H1 (cell line): ENCODE measurements around the gene WNT1. TPM values are rescaled to one million over a fixed set of nuclear protein-coding genes. Genes with fewer than 3 reads are reported as not detected.

Experiments used
- CTCF ChIA-PET: fragments of 300-600 bp; sonication (Branson Sonifier 250); formaldehyde crosslinking; loops from one replicate; lab custom pipeline; 2021; ENCODE audit not compliant: partially characterized antibody; lab: Charles Lee
- POLR2A ChIA-PET: fragments of 300-600 bp; sonication (Branson Sonifier 250); formaldehyde crosslinking; loops from one replicate; lab custom pipeline; 2021; ENCODE audit warnings: inconsistent platforms; ENCODE audit not compliant: partially characterized antibody; lab: Charles Lee
- DNase-seq, 2 experiments: peaks; one replicate each; pipeline versions ENCODE4 v3.0.0 to v3.0.0-alpha.2; 2010 to 2022; ENCODE audit warnings: low spot score in 2 of 2, low read depth in 1 of 2, mixed read lengths in 1 of 2
- FAIRE-seq: peaks from 2 replicates; lab custom pipeline; 2011; peaks lifted over from hg19 to GRCh38; lab: Jason Lieb, UNC
- H2AFZ ChIP-seq: 2 replicates; pipeline ENCODE4 v1.8.1; 2012; ENCODE audit warnings: low read length, inconsistent platforms
- H2AK5ac ChIP-seq: 2 replicates; pipeline ENCODE4 v1.6.1; 2013; ENCODE audit warnings: low read depth, low read length
- H2BK120ac ChIP-seq: replicated peaks from 2 replicates; pipeline ENCODE3; 2013; ENCODE audit warnings: low read depth, low read length, inconsistent platforms
- H2BK12ac ChIP-seq: 2 replicates; pipeline ENCODE4 v1.6.1; 2013; ENCODE audit warnings: low read depth, low read length
- H2BK15ac ChIP-seq: 2 replicates; pipeline ENCODE4 v1.6.1; 2013; ENCODE audit warnings: low read length
- H2BK20ac ChIP-seq: 2 replicates; pipeline ENCODE4 v1.6.1; 2013; ENCODE audit warnings: low read length
- H2BK5ac ChIP-seq: 2 replicates; pipeline ENCODE4 v1.6.1; 2013; ENCODE audit warnings: low read depth, low read length
- H3K14ac ChIP-seq: 2 replicates; pipeline ENCODE4 v1.6.1; 2013; ENCODE audit warnings: inconsistent platforms; ENCODE audit not compliant: insufficient read length
- H3K18ac ChIP-seq: 2 replicates; pipeline ENCODE4 v1.6.1; 2013; ENCODE audit warnings: low read length; ENCODE audit errors: extremely low read depth
- H3K23ac ChIP-seq: 2 replicates; pipeline ENCODE4 v1.6.1; 2013; ENCODE audit warnings: inconsistent platforms; ENCODE audit not compliant: insufficient read length
- H3K23me2 ChIP-seq: 2 replicates; pipeline ENCODE4 v1.6.1; 2013; ENCODE audit warnings: low read depth, low read length
- H3K27ac ChIP-seq: 2 replicates; pipeline ENCODE4 v1.6.1; 2011; ENCODE audit warnings: low read depth, low read length, inconsistent platforms
- H3K27me3 ChIP-seq, 4 experiments: replicated peaks in 1 of 4; 1 replicate in 1 of 4; 2 replicates in 3 of 4; pipeline versions ENCODE4 v1.6.1 to v1.8.1; 2011 to 2013; ENCODE audit warnings: low read length in 3 of 4, mild to moderate bottlenecking in 3 of 4, inconsistent platforms in 2 of 4, mixed read lengths in 2 of 4, moderate library complexity in 1 of 4; ENCODE audit not compliant: control insufficient read depth in 3 of 4, insufficient read depth in 3 of 4; ENCODE audit errors: extremely low read depth in 1 of 4
- H3K36me3 ChIP-seq, 4 experiments: 2 replicates each; pipeline versions ENCODE4 v1.6.1 to v1.8.1; 2011 to 2013; ENCODE audit warnings: mild to moderate bottlenecking in 4 of 4, low read length in 3 of 4, moderate library complexity in 2 of 4, control low read depth in 1 of 4, inconsistent platforms in 1 of 4; ENCODE audit not compliant: insufficient read depth in 4 of 4, control insufficient read depth in 2 of 4
- H3K4ac ChIP-seq: replicated peaks from 2 replicates; pipeline ENCODE3; 2013; ENCODE audit warnings: low read length, low read depth, mixed read lengths, inconsistent platforms; ENCODE audit not compliant: insufficient read length
- H3K4me1 ChIP-seq, 4 experiments: replicated peaks in 1 of 4; 1 replicate in 1 of 4; 2 replicates in 3 of 4; pipeline versions ENCODE4 v1.6.1 to v1.8.1; 2011 to 2013; ENCODE audit warnings: low read length in 3 of 4, inconsistent platforms in 2 of 4, mixed read lengths in 1 of 4; ENCODE audit not compliant: insufficient read depth in 4 of 4, control insufficient read depth in 3 of 4
- H3K4me2 ChIP-seq, 2 experiments: 2 replicates each; pipeline versions ENCODE4 v1.6.1 to v1.8.1; 2011 to 2013; ENCODE audit warnings: low read depth in 2 of 2, low read length in 2 of 2, control low read depth in 1 of 2, inconsistent platforms in 1 of 2, mild to moderate bottlenecking in 1 of 2; ENCODE audit not compliant: insufficient read depth in 1 of 2
- H3K4me3 ChIP-seq, 4 experiments: fragments of 200-600, 300-600 bp in 1 of 4; sonication (generic), shearing (Covaris generic), sonication (Bioruptor Twin) in 1 of 4; 2 replicates each; pipeline versions ENCODE4 v1.5.1 to v1.8.1; 2011 to 2016; ENCODE audit warnings: low read length in 4 of 4, low read depth in 3 of 4, control low read depth in 2 of 4, inconsistent platforms in 2 of 4, mild to moderate bottlenecking in 2 of 4, mixed read lengths in 1 of 4, moderate library complexity in 1 of 4; ENCODE audit not compliant: insufficient read depth in 2 of 4; ENCODE audit errors: extremely low read depth in 1 of 4
- H3K56ac ChIP-seq: replicated peaks from 2 replicates; pipeline ENCODE3; 2013; ENCODE audit warnings: low read depth, mild to moderate bottlenecking, mixed read lengths, low read length, inconsistent platforms; ENCODE audit not compliant: insufficient read length
- H3K79me1 ChIP-seq: 2 replicates; pipeline ENCODE4 v1.6.1; 2013; ENCODE audit warnings: low read depth, low read length, control low read depth
- H3K79me2 ChIP-seq, 2 experiments: 2 replicates each; pipeline versions ENCODE4 v1.6.1 to v1.8.1; 2012 to 2013; ENCODE audit warnings: low read length in 2 of 2, mild to moderate bottlenecking in 2 of 2, inconsistent platforms in 1 of 2; ENCODE audit not compliant: insufficient read depth in 2 of 2, control insufficient read depth in 1 of 2
- H3K9ac ChIP-seq, 4 experiments: replicated peaks in 1 of 4; 1 replicate in 1 of 4; 2 replicates in 3 of 4; pipeline versions ENCODE4 v1.6.1 to v1.8.1; 2011 to 2013; ENCODE audit warnings: low read depth in 3 of 4, low read length in 3 of 4, control low read depth in 2 of 4, mild to moderate bottlenecking in 2 of 4, moderate library complexity in 2 of 4, inconsistent platforms in 1 of 4; ENCODE audit errors: extremely low read depth in 1 of 4
- H3K9me3 ChIP-seq, 2 experiments: 2 replicates each; pipeline versions ENCODE4 v1.6.1 to v1.8.1; 2012 to 2013; ENCODE audit warnings: mild to moderate bottlenecking in 2 of 2, moderate library complexity in 2 of 2, control low read depth in 1 of 2, inconsistent platforms in 1 of 2, low read depth in 1 of 2, low read length in 1 of 2, mixed read lengths in 1 of 2; ENCODE audit not compliant: insufficient read depth in 2 of 2
- H4K20me1 ChIP-seq, 2 experiments: replicated peaks in 1 of 2; 2 replicates each; pipeline versions ENCODE3 to v1.8.1; 2011 to 2013; ENCODE audit warnings: inconsistent platforms in 2 of 2, low read length in 2 of 2, mild to moderate bottlenecking in 1 of 2; ENCODE audit not compliant: insufficient read depth in 2 of 2, control insufficient read depth in 1 of 2
- H4K5ac ChIP-seq: 2 replicates; pipeline ENCODE4 v1.6.1; 2013; ENCODE audit warnings: low read length, low read depth, mixed read lengths, inconsistent platforms; ENCODE audit not compliant: insufficient read length
- H4K8ac ChIP-seq: 2 replicates; pipeline ENCODE4 v1.8.0; 2013; ENCODE audit warnings: mild to moderate bottlenecking, moderate library complexity, low read length, inconsistent platforms; ENCODE audit not compliant: insufficient read depth; ENCODE audit errors: extremely low read depth
- H4K91ac ChIP-seq: replicated peaks from 2 replicates; pipeline ENCODE3; 2013; ENCODE audit warnings: low read length, mixed read lengths, inconsistent platforms; ENCODE audit not compliant: insufficient read length
- CHD1 ChIP-seq: IDR thresholded peaks from 2 replicates; pipeline ENCODE4 v1.6.1; 2012; ENCODE audit warnings: low read depth, low read length, improper control_type of control experiment
- CTBP2 ChIP-seq: IDR thresholded peaks from 2 replicates; pipeline ENCODE4 v1.7.0; 2011; ENCODE audit warnings: borderline replicate concordance, mild to moderate bottlenecking, moderate library complexity, mixed read lengths, low read length; ENCODE audit not compliant: insufficient read depth, insufficient read length
- EZH2 ChIP-seq: fragments of 200-600 bp; sonication (generic); IDR thresholded peaks from 2 replicates; pipeline ENCODE4 v1.7.1; 2012; ENCODE audit warnings: low read depth, mild to moderate bottlenecking, moderate library complexity, low read length, inconsistent platforms; ENCODE audit not compliant: severe bottlenecking
- GABPA ChIP-seq: IDR thresholded peaks from 2 replicates; pipeline ENCODE4 v1.6.1; 2011; ENCODE audit warnings: mild to moderate bottlenecking, low read length, moderate library complexity, borderline replicate concordance; ENCODE audit not compliant: insufficient read depth
- JUND ChIP-seq: IDR thresholded peaks from 2 replicates; pipeline ENCODE4 v1.6.1; 2011; ENCODE audit warnings: mild to moderate bottlenecking, improper control_type of control experiment, low read length
- KDM4A ChIP-seq: IDR thresholded peaks from one replicate; pipeline ENCODE4 v1.7.1; 2012; ENCODE audit warnings: low read depth, mild to moderate bottlenecking, moderate library complexity, low read length, inconsistent platforms; ENCODE audit not compliant: severe bottlenecking
- KDM5A ChIP-seq: fragments of 200-600 bp; IDR thresholded peaks from 2 replicates; pipeline ENCODE4 v1.7.1; 2012; ENCODE audit warnings: mild to moderate bottlenecking, low read length, inconsistent platforms, mixed read lengths
- MAFK ChIP-seq: IDR thresholded peaks from 2 replicates; pipeline ENCODE4 v1.6.1; 2012; ENCODE audit warnings: low read depth, mild to moderate bottlenecking, improper control_type of control experiment, low read length
- POLR2AphosphoS5 ChIP-seq: IDR thresholded peaks from 2 replicates; pipeline ENCODE4 v1.6.1; 2011; ENCODE audit warnings: low read depth, low read length
- RFX5 ChIP-seq: IDR thresholded peaks from 2 replicates; pipeline ENCODE4 v1.6.1; 2011; ENCODE audit warnings: low read depth, low read length, improper control_type of control experiment, borderline replicate concordance
- SP4 ChIP-seq: IDR thresholded peaks from 2 replicates; pipeline ENCODE4 v1.6.1; 2012; ENCODE audit warnings: low read length, inconsistent platforms
- TBP ChIP-seq: IDR thresholded peaks from 2 replicates; pipeline ENCODE4 v1.6.1; 2011; ENCODE audit warnings: low read depth, low read length, improper control_type of control experiment
- WGBS, 2 experiments: shearing (Covaris generic) in 1 of 2; methylation state at CpG; one replicate each; pipeline versions ENCODE4 v1.1.6 to v1.1.7; 2013 to 2015; ENCODE audit warnings: low lambda C conversion rate in 2 of 2, mixed read lengths in 2 of 2, inconsistent platforms in 1 of 2, low coverage in 1 of 2, missing lambda C conversion rate in 1 of 2; ENCODE audit not compliant: insufficient replicate concordance in 2 of 2, insufficient coverage in 1 of 2, insufficient read length in 1 of 2; ENCODE audit errors: extremely low coverage in 1 of 2, missing lambda C conversion rate in 1 of 2; 5-methylcytosine and 5-hydroxymethylcytosine counted together
- polyA plus RNA-seq, 7 experiments: library from polyadenylated mRNA; depleted of rRNA in 3 of 7; stranded (reverse) in 5 of 7; unstranded in 2 of 7; fragments of >200 nt in 5 of 7; fragments of 200-250 nt in 2 of 7; gene quantifications; 1 replicate in 5 of 7; 2 replicates in 1 of 7; 4 replicates in 1 of 7; pipeline versions ENCODE4 v1.2.1 to v1.2.3, GENCODE V29; 2011 to 2013; ENCODE audit warnings: missing spikeins in 2 of 7, mixed read lengths in 2 of 7
- total RNA-seq: library from RNA; stranded (reverse); fragmentation: NEBNext Ultra II Directional; extraction: Animal tissue kit (Norgen Biotek cat#: 25700); gene quantifications from 2 replicates; pipeline ENCODE4 v1.2.1, GENCODE V29; 2021
- TF ChIP-seq, protein P1 (sequence below): IDR thresholded peaks from 2 replicates; pipeline ENCODE4 v1.6.1; 2012; ENCODE audit warnings: inconsistent platforms

The WNT1 gene
- total and polyA plus RNA-seq, 2 of the 8 experiments (the other 6 are each of a cell fraction or from before 2014, with no cell fraction given) = not detected

DNA sequence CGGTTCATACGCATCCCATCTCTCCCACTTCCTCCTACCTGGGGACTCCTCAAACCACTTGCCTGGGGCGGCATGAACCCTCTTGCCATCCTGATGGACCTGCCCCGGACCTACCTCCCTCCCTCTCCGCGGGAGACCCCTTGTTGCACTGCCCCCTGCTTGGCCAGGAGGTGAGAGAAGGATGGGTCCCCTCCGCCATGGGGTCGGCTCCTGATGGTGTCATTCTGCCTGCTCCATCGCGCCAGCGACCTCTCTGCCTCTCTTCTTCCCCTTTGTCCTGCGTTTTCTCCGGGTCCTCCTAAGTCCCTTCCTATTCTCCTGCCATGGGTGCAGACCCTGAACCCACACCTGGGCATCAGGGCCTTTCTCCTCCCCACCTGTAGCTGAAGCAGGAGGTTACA lies 3.6 kb downstream of the WNT1 start:
- H4K20me1 ChIP-seq = peaks cover 5 to 8% of the 10 kb centered on the region in 2 experiments
- H3K36me3 ChIP-seq = peaks cover 0 to 6% (median 0%) of the 10 kb centered on the region in 4 experiments; a peak in 1 of 8 replicates
- H2AFZ ChIP-seq = no peak overlapping the region
- H3K27me3 ChIP-seq = peaks cover 79 to 97% (median 93%) of the 10 kb centered on the region in 4 experiments
- H2BK120ac ChIP-seq = no peak overlapping the region
- H2BK15ac ChIP-seq = 0 out of 2 replicates have a peak overlapping the region, but pooled peaks have one; percentile 98
- no peak overlapping the region for H4K5ac ChIP-seq
- POLR2A ChIA-PET = interaction anchor here (0.9 to 4.0 kb wide), 7 partner anchors 12 to 149 kb away, joined by 3 to 21 read pairs (median 8); partner anchors contain the start of genes RND1 and TUBA1B
- no peaks in the 10 kb centered on the region for H3K9me3 ChIP-seq
- no peak overlapping the region for H3K56ac ChIP-seq
- H2BK20ac ChIP-seq = no peak overlapping the region
- H3K4me1 ChIP-seq = peaks cover 0 to 35% (median 31%) of the 10 kb centered on the region in 4 experiments; a peak in 6 of 7 replicates
- no peaks in the 10 kb centered on the region for H3K79me1 ChIP-seq
- H3K4me3 ChIP-seq = peak overlapping the region in 3 of 4 experiments; percentile 35 to 57 (median 45); a peak in 4 of 8 replicates
- CTCF ChIA-PET = interaction anchor here (0.7 to 40.8 kb wide), 11 partner anchors 9 to 158 kb away, joined by 3 to 1336 read pairs (median 4); partner anchors contain the start of genes ARF3, DDN, WNT1 and WNT10B
- peaks cover 15% of the 10 kb centered on the region for H3K23me2 ChIP-seq
- FAIRE-seq (no peak), DNase-seq (no peak)
- H3K27ac ChIP-seq = no peak overlapping the region
- H2AK5ac ChIP-seq = no peak overlapping the region
- H3K4me2 ChIP-seq = peak overlapping the region; percentile 65
- peak overlapping the region; percentile 98; the same call in 1 of the 2 replicates for H2BK12ac ChIP-seq
- H2BK5ac ChIP-seq = no peak overlapping the region
- H3K23ac ChIP-seq = no peak overlapping the region
- H3K14ac ChIP-seq = no peak overlapping the region
- H3K79me2 ChIP-seq = no peaks in the 10 kb centered on the region
- H3K4ac ChIP-seq = no peak overlapping the region
- WGBS, 2 experiments = 14% methylated on average over 9 of the region's 13 CpGs; no CpG with 5 or more reads in 1 of the 2 experiments
- no peak overlapping the region; the same call in 1 of the 2 replicates for H3K18ac ChIP-seq
- H4K91ac ChIP-seq = no peak overlapping the region
- H4K8ac ChIP-seq = no peak overlapping the region
- no peak overlapping the region for H3K9ac ChIP-seq
- TF ChIP-seq KDM5A (no peak), GABPA (no peak), CHD1 (no peak), EZH2 (peak; percentile 84), SP4 (no peak), POLR2AphosphoS5 (no peak), KDM4A (no peak), JUND (no peak), TBP (no peak), RFX5 (no peak), CTBP2 (no peak), MAFK (no peak)
- TF ChIP-seq, protein P1, sequence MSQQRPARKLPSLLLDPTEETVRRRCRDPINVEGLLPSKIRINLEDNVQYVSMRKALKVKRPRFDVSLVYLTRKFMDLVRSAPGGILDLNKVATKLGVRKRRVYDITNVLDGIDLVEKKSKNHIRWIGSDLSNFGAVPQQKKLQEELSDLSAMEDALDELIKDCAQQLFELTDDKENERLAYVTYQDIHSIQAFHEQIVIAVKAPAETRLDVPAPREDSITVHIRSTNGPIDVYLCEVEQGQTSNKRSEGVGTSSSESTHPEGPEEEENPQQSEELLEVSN = no peak
